RWPE2 (cell line): Measurements from ENCODE around the gene ETV5.

Experiments used
- ATAC-seq: fragments of 200-7000 bp; cut with Tn5 transposase; 3 replicates; pipeline ENCODE4 v1.9.1; 2021; ENCODE audit warnings: low read depth
- DNase-seq: peaks from one replicate; pipeline ENCODE4 v3.0.0-alpha.2; 2020; ENCODE audit warnings: low spot score
- H3K27ac ChIP-seq: fragments of 450-650 bp; 2 replicates; pipeline ENCODE4 v1.5.1; 2017; ENCODE audit warnings: mild to moderate bottlenecking; ENCODE audit not compliant: poor library complexity, severe bottlenecking
- H3K27me3 ChIP-seq: fragments of 250-450 bp; sonication (Bioruptor Pico); 2 replicates; pipeline ENCODE4 v1.5.1; 2021; ENCODE audit warnings: mild to moderate bottlenecking, moderate library complexity; ENCODE audit not compliant: insufficient read depth, poor library complexity, severe bottlenecking
- H3K36me3 ChIP-seq: fragments of 250-450 bp; sonication (Bioruptor Pico); 2 replicates; pipeline ENCODE4 v1.5.1; 2020; ENCODE audit warnings: low read depth, mild to moderate bottlenecking, moderate library complexity
- H3K4me1 ChIP-seq: fragments of 250-450 bp; sonication (Bioruptor Pico); 2 replicates; pipeline ENCODE4 v1.5.1; 2021; ENCODE audit warnings: mild to moderate bottlenecking, moderate library complexity; ENCODE audit not compliant: insufficient read depth, poor library complexity, severe bottlenecking
- H3K4me3 ChIP-seq: fragments of 250-450 bp; sonication (Bioruptor Pico); 2 replicates; pipeline ENCODE4 v1.5.1; 2021; ENCODE audit warnings: mild to moderate bottlenecking, moderate library complexity; ENCODE audit not compliant: severe bottlenecking
- H3K9me3 ChIP-seq: fragments of 250-450 bp; sonication (Bioruptor Pico); 2 replicates; pipeline ENCODE4 v1.5.1; 2021; ENCODE audit warnings: mild to moderate bottlenecking, moderate library complexity; ENCODE audit not compliant: severe bottlenecking
- TF ChIP-seq, protein P1 (sequence below): fragments of 450-650 bp; IDR thresholded peaks from one replicate; pipeline ENCODE4 v1.5.1; 2017; ENCODE audit warnings: mild to moderate bottlenecking, moderate library complexity; ENCODE audit not compliant: poor library complexity, severe bottlenecking

Gene ETV5

GRCh38 chr3:186125118-186125517, 16.2 kb upstream of the ETV5 start:
- H3K36me3 ChIP-seq = no peaks in the 10 kb centered on the region
- no peak overlapping the region for H3K27ac ChIP-seq
- no peak overlapping the region for H3K4me3 ChIP-seq
- H3K4me1 ChIP-seq = peaks cover 7% of the 10 kb centered on the region
- H3K9me3 ChIP-seq = no peaks in the 10 kb centered on the region
- no peaks in the 10 kb centered on the region for H3K27me3 ChIP-seq
- no peak for DNase-seq
- ATAC-seq = no peak
- TF ChIP-seq, protein P1, sequence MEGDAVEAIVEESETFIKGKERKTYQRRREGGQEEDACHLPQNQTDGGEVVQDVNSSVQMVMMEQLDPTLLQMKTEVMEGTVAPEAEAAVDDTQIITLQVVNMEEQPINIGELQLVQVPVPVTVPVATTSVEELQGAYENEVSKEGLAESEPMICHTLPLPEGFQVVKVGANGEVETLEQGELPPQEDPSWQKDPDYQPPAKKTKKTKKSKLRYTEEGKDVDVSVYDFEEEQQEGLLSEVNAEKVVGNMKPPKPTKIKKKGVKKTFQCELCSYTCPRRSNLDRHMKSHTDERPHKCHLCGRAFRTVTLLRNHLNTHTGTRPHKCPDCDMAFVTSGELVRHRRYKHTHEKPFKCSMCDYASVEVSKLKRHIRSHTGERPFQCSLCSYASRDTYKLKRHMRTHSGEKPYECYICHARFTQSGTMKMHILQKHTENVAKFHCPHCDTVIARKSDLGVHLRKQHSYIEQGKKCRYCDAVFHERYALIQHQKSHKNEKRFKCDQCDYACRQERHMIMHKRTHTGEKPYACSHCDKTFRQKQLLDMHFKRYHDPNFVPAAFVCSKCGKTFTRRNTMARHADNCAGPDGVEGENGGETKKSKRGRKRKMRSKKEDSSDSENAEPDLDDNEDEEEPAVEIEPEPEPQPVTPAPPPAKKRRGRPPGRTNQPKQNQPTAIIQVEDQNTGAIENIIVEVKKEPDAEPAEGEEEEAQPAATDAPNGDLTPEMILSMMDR = no peak

DNA sequence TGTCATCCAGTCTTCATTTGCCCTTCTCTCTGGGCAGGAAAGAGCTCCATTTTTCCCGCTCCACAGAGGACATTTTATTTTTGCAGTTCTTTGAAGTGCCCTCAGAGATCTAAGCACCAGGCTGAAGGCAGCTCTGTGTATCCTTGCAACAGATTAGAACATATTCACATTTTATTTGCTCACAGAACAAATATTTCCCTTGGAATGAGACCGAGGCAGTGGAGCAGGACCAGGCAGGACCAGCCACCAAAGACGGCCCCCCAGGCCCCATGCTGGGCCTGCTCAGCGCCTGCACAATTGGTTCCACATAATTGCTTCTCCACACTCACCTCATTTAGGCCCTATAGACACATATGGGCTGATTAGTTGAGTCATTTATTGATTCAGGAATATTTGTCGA, 15.7 kb upstream of the ETV5 start:
- H3K36me3 ChIP-seq = no peaks in the 10 kb centered on the region
- ATAC-seq = no peak
- no peak overlapping the region for H3K4me3 ChIP-seq
- H3K4me1 ChIP-seq = peaks cover 7% of the 10 kb centered on the region
- H3K9me3 ChIP-seq = no peaks in the 10 kb centered on the region
- no peaks in the 10 kb centered on the region for H3K27me3 ChIP-seq
- H3K27ac ChIP-seq = no peak overlapping the region
- TF ChIP-seq, protein P1 = no peak
- no peak for DNase-seq

- no peaks in the 10 kb centered on the region for H3K9me3 ChIP-seq
- DNase-seq (no peak), ATAC-seq (no peak)
- no peaks in the 10 kb centered on the region for H3K27me3 ChIP-seq
- no peak overlapping the region for H3K4me3 ChIP-seq
- H3K36me3 ChIP-seq = no peaks in the 10 kb centered on the region
- peaks cover 7% of the 10 kb centered on the region for H3K4me1 ChIP-seq
- no peak overlapping the region for H3K27ac ChIP-seq
- TF ChIP-seq, protein P1 = no peak
Measured at GRCh38 chr3:186123012-186123411, 14.1 kb upstream of the ETV5 start.

GRCh38 chr3:186121968-186122367, 13.1 kb upstream of the ETV5 start:
- Histone ChIP-seq H3K36me3 (no peaks in the 10 kb centered on the region), H3K4me1 (peaks cover 7% of the 10 kb centered on the region), H3K27ac (no peak overlapping the region), H3K9me3 (no peaks in the 10 kb centered on the region), H3K27me3 (no peaks in the 10 kb centered on the region), H3K4me3 (no peak overlapping the region)
- TF ChIP-seq, protein P1 = no peak
- DNase-seq (no peak), ATAC-seq (peak; percentile 77)

GRCh38 chr3:186121278-186121677, 12.4 kb upstream of the ETV5 start:
- ATAC-seq (no peak), DNase-seq (no peak)
- Histone ChIP-seq H3K9me3 (no peaks in the 10 kb centered on the region), H3K27ac (no peak overlapping the region), H3K4me1 (peaks cover 7% of the 10 kb centered on the region), H3K4me3 (no peak overlapping the region), H3K27me3 (no peaks in the 10 kb centered on the region), H3K36me3 (no peaks in the 10 kb centered on the region)
- TF ChIP-seq, protein P1 = no peak
